Ascending aorta (tissue), 2 donors: ENCODE measurements around the gene SH3RF1. TPM values are rescaled to one million over a fixed set of nuclear protein-coding genes. Genes with fewer than 3 reads are reported as not detected.

ENCODE experiments used
- DNase-seq, 2 donors: peaks; one replicate each; pipeline ENCODE4 v3.0.0-alpha.2; 2019; ENCODE audit warnings: low spot score in 2 of 2
- H3K27ac ChIP-seq, 2 donors: fragments of 200-600 bp; sonication (generic); one replicate each; pipeline ENCODE4 v1.5.1; 2016 to 2017; ENCODE audit warnings: mild to moderate bottlenecking in 1 of 2
- H3K27me3 ChIP-seq: fragments of 200-600 bp; sonication (generic); one replicate; pipeline ENCODE4 v1.5.1; 2017
- H3K36me3 ChIP-seq, 2 donors: fragments of 200-600 bp; sonication (generic); one replicate each; pipeline ENCODE4 v1.5.1; 2016
- H3K4me1 ChIP-seq, 2 donors: fragments of 200-600 bp; sonication (generic); one replicate each; pipeline ENCODE4 v1.5.1; 2016 to 2017; ENCODE audit warnings: mild to moderate bottlenecking in 1 of 2
- H3K4me3 ChIP-seq, 2 donors: fragments of 200-600 bp; sonication (generic); one replicate each; pipeline ENCODE4 v1.5.1; 2016 to 2017; ENCODE audit warnings: mild to moderate bottlenecking in 1 of 2
- H3K9me3 ChIP-seq, 2 donors: fragments of 200-600 bp; sonication (generic); one replicate each; pipeline ENCODE4 v1.5.1; 2016
- CTCF ChIP-seq, 3 experiments: fragments of 200-600 bp in 2 of 3; fragments of 450-650 bp in 1 of 3; sonication (generic) in 2 of 3; IDR thresholded peaks; one replicate each; pipeline ENCODE4 v1.5.1; 2016 to 2019; ENCODE audit warnings: antibody characterized with exemption in 3 of 3, mild to moderate bottlenecking in 1 of 3, moderate library complexity in 1 of 3
- intact Hi-C: fragments of 100-400 bp; cut with DNase I; formaldehyde crosslinking; loops from one replicate; pipeline ENCODE4 v1.15.1; 2023
- total RNA-seq: library from RNA; depleted of rRNA; stranded (reverse); fragments of >200 nt; gene quantifications from one replicate; pipeline ENCODE4 v1.1.0, GENCODE V29; 2016

The SH3RF1 gene
- total RNA-seq, 1 donor from 2014 or later, result 27.6 TPM

- Histone ChIP-seq H3K27me3 (no peaks in the 10 kb centered on the region), H3K4me1 (peaks cover 0 to under 1% of the 10 kb centered on the region in 2 donors), H3K4me3 (no peak overlapping the region), H3K27ac (no peak overlapping the region), H3K9me3 (no peaks in the 10 kb centered on the region), H3K36me3 (peaks cover 6 to 17% of the 10 kb centered on the region in 2 donors)
- TF ChIP-seq CTCF (IDR thresholded peaks at IDR 0.05), result no peak
- DNase-seq, result no peak
- intact Hi-C loops, result no loop called here
These were observed 148.3 kb downstream of the SH3RF1 start for GRCh38 chr4:169122422-169122821.

- Histone ChIP-seq H3K36me3 (peaks cover 3 to 20% of the 10 kb centered on the region in 2 donors), H3K27ac (no peak overlapping the region), H3K27me3 (no peaks in the 10 kb centered on the region), H3K4me1 (peaks cover 0 to 6% of the 10 kb centered on the region in 2 donors), H3K4me3 (no peak overlapping the region), H3K9me3 (no peaks in the 10 kb centered on the region)
- intact Hi-C loops, result no loop called here
- TF ChIP-seq CTCF (IDR thresholded peaks at IDR 0.05), result no peak
- no peak for DNase-seq
These were observed 148.8 kb downstream of the SH3RF1 start for GRCh38 chr4:169121861-169122382.

- no peak overlapping the region for H3K27ac ChIP-seq
- no peak for DNase-seq
- no peak for TF ChIP-seq CTCF (IDR thresholded peaks at IDR 0.05)
- H3K27me3 ChIP-seq, result no peaks in the 10 kb centered on the region
- no peaks in the 10 kb centered on the region for H3K9me3 ChIP-seq
- no peak overlapping the region for H3K4me3 ChIP-seq
- intact Hi-C loops, result no loop called here
- H3K36me3 ChIP-seq, result peaks cover 9 to 31% of the 10 kb centered on the region in 2 donors
- peaks cover 0 to 9% of the 10 kb centered on the region in 2 donors for H3K4me1 ChIP-seq
These were observed 150.1 kb downstream of the SH3RF1 start for GRCh38 chr4:169120624-169121023.

- Histone ChIP-seq H3K27ac (no peak overlapping the region), H3K9me3 (no peaks in the 10 kb centered on the region), H3K36me3 (peaks cover 9 to 31% of the 10 kb centered on the region in 2 donors), H3K27me3 (no peaks in the 10 kb centered on the region), H3K4me1 (peaks cover 0 to 9% of the 10 kb centered on the region in 2 donors), H3K4me3 (no peak overlapping the region)
- intact Hi-C loops, result loop anchor here (5.0 kb wide), 2 partner anchors 57 to 112 kb away; no protein-coding TSS in a partner anchor
- no peak for TF ChIP-seq CTCF (IDR thresholded peaks at IDR 0.05)
- DNase-seq, result no peak
These were observed 151.2 kb downstream of the SH3RF1 start for GRCh38 chr4:169119536-169119935.

GRCh38 chr4:169117591-169118081 is 153.1 kb downstream of the SH3RF1 start:
- Histone ChIP-seq H3K27me3 (no peaks in the 10 kb centered on the region), H3K9me3 (no peaks in the 10 kb centered on the region), H3K4me3 (no peak overlapping the region), H3K36me3 (peaks cover 9 to 36% of the 10 kb centered on the region in 2 donors), H3K4me1 (peaks cover 0 to 9% of the 10 kb centered on the region in 2 donors), H3K27ac (peak overlapping the region; percentile 77 to 90)
- TF ChIP-seq CTCF (IDR thresholded peaks at IDR 0.05), result no peak
- intact Hi-C loops, result loop anchor here (1.0 to 5.0 kb wide), 3 partner anchors 55 to 155 kb away; no protein-coding TSS in a partner anchor
- peak in 1 of 2 donors; percentile 82 for DNase-seq
